ENCODE measurements around the gene ZRANB3. TPM values are rescaled to one million over a fixed set of nuclear protein-coding genes. Genes with fewer than 3 reads are reported as not detected.

The ZRANB3 gene
- polyA plus RNA-seq, 4 donors: 8.3 to 10.1 (median 9.1) TPM

DNA sequence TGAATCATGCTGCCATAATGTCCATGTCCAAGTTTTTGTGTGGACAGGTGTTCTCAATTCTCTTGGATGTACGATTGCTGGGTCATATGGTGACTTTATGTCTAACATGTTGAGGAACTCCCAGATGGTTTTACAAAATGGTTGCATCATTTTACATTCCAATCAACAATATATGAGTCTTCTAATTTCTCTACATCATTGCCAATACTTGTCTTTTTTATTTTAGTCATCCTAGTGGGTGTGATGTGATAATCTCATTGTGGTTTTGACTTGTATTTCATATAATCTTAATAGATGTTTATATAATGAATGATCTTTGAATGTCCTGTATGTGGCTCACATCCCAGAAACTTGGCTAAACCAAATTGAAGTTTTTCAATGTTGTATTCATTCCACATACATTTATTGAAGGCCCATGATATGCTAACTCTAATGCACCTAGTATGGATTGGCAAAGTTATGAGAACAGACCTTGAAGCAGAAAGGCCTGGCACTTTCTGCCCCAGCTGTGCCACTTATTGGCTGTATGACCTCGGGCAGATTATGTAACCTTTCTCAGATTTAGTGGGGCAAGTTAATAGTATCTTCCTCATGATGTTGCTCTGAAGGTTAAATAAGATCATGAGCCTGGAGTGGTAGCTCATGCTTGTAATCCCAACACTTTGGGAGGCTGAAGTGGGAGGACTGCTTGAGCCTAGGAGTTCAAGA lies 273.5 kb downstream of the ZRANB3 start:
- DNase-seq (ENCODE audit: low read depth in 4 of 4, low spot score in 3 of 4): no peak

- DNase-seq (ENCODE audit: low read depth in 4 of 4, low spot score in 3 of 4): no peak
Observed at GRCh38 chr2:135256531-135257260, 274.3 kb downstream of the ZRANB3 start.

DNA sequence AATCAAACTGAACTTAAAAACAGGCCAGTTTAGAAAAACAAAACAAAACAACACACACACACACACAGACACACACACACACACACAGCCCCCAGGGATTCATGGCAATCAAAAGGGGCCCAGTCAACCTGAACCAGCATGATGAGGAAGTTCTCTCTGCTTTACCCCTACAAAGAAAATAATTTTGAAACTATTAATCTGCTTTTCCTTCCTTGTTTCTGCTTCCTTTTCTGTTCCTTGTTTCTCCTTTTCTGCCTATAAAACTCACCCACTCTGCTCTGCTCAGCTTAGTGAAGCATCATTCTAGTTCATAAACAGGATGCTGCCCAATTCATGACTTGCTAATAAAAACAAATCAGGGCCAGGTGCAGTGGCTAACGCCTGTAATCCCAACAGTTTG lies 275.8 kb downstream of the ZRANB3 start:
- no peak for DNase-seq (ENCODE audit: low read depth in 4 of 4, low spot score in 3 of 4)

GRCh38 chr2:135252805-135253458 lies 278.1 kb downstream of the ZRANB3 start:
- no peak for DNase-seq (ENCODE audit: low read depth in 4 of 4, low spot score in 3 of 4)

GRCh38 chr2:135248611-135249010 lies 282.4 kb downstream of the ZRANB3 start:
- no peak for DNase-seq (ENCODE audit: low read depth in 4 of 4, low spot score in 3 of 4)

GRCh38 chr2:135246711-135247270 lies 284.2 kb downstream of the ZRANB3 start:
- no peak for DNase-seq (ENCODE audit: low read depth in 4 of 4, low spot score in 3 of 4)

DNA sequence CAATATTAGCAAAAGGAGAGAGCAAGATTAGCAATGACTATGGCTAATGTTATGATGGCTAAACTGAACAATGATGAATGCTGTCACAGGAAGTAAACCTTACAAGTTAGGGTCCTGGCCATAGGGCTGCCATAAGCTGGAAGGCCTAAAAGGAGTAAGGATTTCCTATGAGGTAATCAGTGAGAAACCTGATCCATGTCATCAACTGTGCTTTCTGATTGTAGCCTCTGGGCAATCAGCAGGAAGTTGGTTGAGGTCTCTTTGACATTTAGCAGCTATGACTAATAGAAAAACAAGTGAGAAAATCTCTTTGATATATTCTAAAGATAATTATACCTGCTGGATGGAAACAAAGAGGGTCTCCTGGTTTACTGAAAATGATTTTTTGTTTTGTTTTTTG lies 285.9 kb downstream of the ZRANB3 start:
- DNase-seq (ENCODE audit: low read depth in 4 of 4, low spot score in 3 of 4): no peak

- no peak for DNase-seq (ENCODE audit: low read depth in 4 of 4, low spot score in 3 of 4)
Observed at GRCh38 chr2:135238651-135239050, 292.4 kb downstream of the ZRANB3 start.

GRCh38 chr2:135230150-135230549 lies 300.9 kb downstream of the ZRANB3 start:
- DNase-seq (ENCODE audit: low read depth in 4 of 4, low spot score in 3 of 4): no peak

- no peak for DNase-seq (ENCODE audit: low read depth in 4 of 4, low spot score in 3 of 4)
Observed at GRCh38 chr2:135227386-135227785, 303.6 kb downstream of the ZRANB3 start.

- DNase-seq (ENCODE audit: low read depth in 4 of 4, low spot score in 3 of 4): no peak
Observed at GRCh38 chr2:135226961-135227360, 304.1 kb downstream of the ZRANB3 start.

- no peak for DNase-seq (ENCODE audit: low read depth in 4 of 4, low spot score in 3 of 4)
Observed at GRCh38 chr2:135225781-135226180, 305.2 kb downstream of the ZRANB3 start.

- no peak for DNase-seq (ENCODE audit: low read depth in 4 of 4, low spot score in 3 of 4)
Observed at GRCh38 chr2:135219226-135219625, 311.8 kb downstream of the ZRANB3 start.

GRCh38 chr2:135218426-135218825 lies 312.6 kb downstream of the ZRANB3 start:
- no peak for DNase-seq (ENCODE audit: low read depth in 4 of 4, low spot score in 3 of 4)

- no peak for DNase-seq (ENCODE audit: low read depth in 4 of 4, low spot score in 3 of 4)
Observed at GRCh38 chr2:135212757-135213156, 318.3 kb downstream of the ZRANB3 start.

GRCh38 chr2:135208016-135208415 lies 323.0 kb downstream of the ZRANB3 start:
- no peak for DNase-seq (ENCODE audit: low read depth in 4 of 4, low spot score in 3 of 4)

- DNase-seq (ENCODE audit: low read depth in 4 of 4, low spot score in 3 of 4): no peak
Observed at GRCh38 chr2:135203944-135204343, 327.1 kb downstream of the ZRANB3 start.

- DNase-seq (ENCODE audit: low read depth in 4 of 4, low spot score in 3 of 4): peak in 3 of 4 donors; percentile 16 to 22 (median 20)
Observed at GRCh38 chr2:135202751-135203150, 328.3 kb downstream of the ZRANB3 start.

DNA sequence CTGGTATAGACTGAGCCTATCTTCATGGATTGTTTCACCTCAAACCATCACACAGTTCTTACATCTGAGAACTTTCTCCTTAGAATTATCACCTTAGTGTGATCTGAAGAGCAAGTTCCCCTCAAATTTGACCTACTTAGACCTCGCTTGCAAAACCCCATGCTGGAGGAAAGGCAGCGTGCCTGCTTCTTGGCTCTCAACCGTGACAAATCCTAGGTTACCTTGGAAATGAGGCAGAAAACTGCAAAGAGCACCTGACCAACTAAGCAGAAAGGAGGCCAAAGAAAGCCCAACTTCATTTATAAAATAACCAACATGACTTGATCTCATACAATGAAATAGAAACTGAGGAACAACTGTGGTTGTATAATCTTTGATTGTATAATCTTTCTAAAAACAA lies 332.5 kb downstream of the ZRANB3 start:
- peak in 1 of 4 donors; percentile 7 for DNase-seq (ENCODE audit: low read depth in 4 of 4, low spot score in 3 of 4)

DNA sequence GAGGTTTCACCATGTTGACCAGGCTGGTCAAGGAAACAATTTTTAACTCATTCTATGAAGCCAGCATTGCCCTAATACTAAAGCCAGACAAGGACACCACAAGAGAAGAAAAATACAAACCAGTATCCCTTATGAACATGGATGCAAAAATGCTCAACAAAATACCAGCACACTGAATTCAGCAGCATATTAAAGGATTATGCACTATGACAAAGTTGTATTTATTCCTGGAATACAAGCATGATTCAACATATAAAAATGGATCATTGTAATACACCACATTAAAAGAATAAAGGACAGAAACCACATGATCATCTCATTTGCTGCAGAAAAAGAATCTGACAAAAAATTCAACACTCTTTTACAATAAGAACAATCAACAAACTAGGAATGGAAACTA lies 340.2 kb downstream of the ZRANB3 start:
- DNase-seq (ENCODE audit: low read depth in 4 of 4, low spot score in 3 of 4): no peak

DNA sequence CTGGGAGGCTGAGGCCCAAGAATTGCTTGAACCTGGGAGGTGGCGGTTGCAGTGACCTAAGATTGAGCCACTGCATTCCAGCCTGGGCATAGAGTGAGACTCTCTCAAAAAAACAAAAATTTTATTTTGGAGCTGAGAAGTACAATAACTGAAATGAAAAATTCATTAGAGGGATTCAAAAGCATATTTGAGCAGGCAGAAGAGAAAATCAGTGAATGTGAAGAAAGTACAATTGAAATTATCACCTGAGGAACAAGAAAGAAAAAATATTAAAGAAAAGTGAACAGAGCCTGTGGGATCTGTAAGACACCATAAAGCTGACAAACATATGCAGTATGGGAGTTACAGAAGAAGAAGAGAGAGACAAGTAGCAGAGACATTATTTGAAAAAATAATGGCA lies 341.9 kb downstream of the ZRANB3 start:
- DNase-seq (ENCODE audit: low read depth in 4 of 4, low spot score in 3 of 4): no peak

Measured in right renal pelvis (tissue), 4 donors.